HG03280 (cell line): ENCODE data around the gene C20orf141.
"Not testable (repeated sequence)": the region's sequence is repeated elsewhere in the genome, so short reads cannot be mapped to it uniquely, and the experiment has no call there.

ENCODE experiments used
- ATAC-seq: cut with Tn5 transposase; IDR thresholded peaks from one replicate; pipeline ENCODE4 v1.9.1; 2021; ENCODE audit warnings: mild to moderate bottlenecking, moderate library complexity; ENCODE audit not compliant: unreplicated experiment

Gene C20orf141

DNA sequence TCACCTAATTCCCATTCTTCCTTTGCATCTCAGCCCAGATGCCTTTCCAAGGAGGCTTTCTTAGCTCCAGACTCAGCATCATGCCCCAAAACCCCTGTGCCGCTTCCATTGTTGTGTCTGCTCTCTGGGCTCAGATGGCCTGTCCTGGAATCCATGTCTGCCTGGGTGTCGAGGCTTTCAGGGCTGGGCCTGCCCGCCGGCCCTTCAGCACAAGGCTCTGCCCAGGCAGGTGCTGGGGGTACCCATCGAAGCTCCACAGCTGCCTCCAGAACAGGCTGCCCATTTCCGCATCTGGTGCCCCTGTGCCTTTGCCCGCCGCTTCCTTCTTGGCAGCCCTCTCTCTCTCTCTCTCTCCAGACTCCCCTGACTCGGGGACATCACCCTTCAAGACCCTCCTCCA lies 15.5 kb upstream of the C20orf141 start:
- ATAC-seq = no peak

DNA sequence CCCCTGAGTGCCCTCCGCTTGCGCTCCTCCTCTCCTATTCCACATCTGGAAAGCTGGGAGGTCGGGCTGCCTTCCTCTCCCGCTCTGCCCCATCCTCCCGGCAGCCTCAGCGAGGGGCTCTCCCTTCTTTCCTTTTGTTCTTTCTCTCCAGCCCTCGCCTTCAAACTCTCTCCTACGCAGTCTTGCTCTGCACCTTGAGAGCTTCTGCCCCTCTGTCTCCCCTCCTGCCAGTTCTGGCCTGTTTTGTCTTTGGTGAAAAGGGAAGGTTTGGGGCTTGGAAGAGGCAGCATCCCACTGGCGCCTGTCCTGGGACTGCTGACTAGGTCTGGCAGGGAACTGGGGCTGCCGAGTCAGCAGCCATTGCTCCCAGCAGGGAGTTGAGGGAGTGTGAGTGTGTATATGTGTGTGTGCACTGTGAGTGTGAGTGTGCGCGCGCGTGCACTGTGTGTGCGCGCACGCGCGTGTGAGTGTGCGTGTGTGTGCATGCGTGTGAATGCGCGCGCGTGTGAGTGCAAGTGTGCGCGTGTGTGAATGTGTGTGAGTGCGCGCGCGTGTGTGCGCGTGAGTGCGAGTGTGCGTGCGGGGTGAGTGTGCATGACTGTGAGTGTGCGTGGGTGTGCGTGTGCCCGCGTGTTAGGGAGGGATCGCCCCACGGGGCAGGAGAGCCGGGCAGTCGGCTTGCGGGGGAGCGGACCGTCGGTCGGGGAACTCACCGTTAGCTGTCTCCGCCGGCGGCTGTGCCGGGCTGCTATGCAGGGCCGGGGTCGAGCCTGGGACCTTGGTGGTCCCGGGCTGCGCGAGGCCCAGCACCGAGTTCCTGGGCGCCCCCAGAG lies 14.9 kb upstream of the C20orf141 start:
- peak; percentile 21 for ATAC-seq

DNA sequence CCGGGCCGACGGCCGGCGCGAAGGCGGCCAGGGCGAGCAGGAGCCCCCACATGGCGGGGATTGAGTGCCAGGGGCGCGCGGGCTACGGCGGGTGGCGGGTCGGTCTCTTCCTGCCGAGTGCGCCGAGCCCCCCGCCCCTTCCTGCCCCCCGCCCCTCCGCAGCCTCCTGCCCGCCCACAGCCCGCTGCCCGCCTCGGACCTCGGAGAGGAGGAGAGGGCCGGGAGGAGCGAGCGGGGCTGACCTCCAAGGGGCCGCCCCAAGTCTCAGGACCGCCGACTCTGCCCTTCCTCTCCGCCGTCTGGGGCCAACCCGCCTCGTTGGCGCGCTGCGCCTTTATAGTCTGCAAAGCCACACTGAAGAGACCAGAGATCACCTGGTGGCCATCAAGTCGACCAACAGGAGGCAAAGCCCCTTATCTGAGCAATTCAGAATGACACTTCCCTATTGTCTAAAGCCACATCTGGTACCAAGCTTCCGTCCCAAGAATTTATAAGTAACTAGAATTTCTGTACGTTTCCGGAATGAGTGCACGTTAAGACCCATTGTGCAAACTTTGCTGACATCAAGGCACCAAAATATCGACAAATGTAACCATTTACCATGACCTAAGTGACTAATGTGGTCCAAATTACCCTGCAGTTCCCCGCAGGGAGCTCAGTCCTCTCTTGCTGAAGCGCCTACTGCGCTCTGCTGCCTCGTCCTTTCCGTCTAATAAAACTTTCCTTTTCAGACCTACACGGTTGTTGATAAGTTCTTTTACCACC lies 14.1 kb upstream of the C20orf141 start, which contains the start of gene CPXM1:
Gene CPXM1, minus strand, starts transcription at position 107 of the 765 bp plus-strand sequence. Its CDS starts 55 bp downstream, at position 52.
- ATAC-seq = peak; percentile 46

DNA sequence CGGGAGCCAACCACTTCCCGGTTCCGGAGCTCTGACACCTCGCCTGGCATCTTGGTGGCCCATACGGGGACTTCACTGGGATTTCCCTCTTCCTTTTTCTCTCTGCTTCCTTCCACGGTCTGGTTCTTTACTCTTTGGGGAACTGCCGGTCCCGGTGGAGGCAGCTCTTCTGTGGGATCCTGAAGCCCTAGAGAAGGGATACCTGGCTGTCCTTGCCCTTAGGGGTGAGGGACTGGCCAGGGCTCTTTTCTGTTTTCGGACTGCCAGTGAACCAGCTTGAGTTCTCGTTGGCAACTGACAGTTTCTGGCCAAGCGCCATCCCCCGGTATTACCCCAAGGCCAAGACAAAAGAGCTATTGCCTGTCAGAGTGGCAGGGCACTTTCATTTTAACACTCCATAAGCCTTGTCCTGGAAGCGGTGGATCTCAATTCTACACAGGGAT lies 13.5 kb upstream of the C20orf141 start:
- peak; percentile 9 for ATAC-seq

DNA sequence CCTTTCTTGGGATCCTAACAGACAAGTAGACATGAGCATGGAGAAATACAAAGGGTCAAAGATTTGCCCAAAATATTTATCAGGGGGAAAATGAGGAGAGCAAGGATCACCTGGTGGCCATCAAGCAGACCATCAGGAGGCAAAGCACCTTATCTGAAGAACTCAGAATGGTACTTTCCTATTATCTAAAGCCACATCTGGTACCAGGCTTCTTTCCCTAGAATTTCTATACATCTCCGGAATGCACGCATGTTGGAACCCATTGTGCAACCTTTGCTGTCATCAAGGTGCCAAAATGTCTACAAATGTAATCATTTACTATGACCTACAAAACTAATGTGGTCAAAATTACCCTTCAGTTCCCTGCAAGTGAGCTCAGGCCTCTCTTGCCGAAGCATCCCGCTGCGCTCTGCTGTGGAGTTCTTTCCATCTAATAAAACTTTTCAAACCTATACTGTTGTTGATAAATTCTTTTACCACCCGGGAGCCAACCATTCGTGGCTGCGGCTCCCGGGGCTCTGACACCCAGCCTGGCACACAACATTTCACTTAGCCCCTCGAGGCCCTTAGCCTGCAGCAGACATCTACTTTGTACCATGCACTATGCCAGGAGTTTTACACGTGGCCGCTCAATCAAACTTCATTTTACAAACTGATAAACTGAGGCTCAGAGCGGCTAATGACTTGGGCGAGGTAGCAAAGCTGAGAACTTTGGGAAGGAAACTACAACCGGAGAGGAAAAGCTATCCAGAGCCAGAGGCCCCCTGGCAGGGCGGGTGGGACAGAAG lies 10.6 kb upstream of the C20orf141 start:
- ATAC-seq = no peak

DNA sequence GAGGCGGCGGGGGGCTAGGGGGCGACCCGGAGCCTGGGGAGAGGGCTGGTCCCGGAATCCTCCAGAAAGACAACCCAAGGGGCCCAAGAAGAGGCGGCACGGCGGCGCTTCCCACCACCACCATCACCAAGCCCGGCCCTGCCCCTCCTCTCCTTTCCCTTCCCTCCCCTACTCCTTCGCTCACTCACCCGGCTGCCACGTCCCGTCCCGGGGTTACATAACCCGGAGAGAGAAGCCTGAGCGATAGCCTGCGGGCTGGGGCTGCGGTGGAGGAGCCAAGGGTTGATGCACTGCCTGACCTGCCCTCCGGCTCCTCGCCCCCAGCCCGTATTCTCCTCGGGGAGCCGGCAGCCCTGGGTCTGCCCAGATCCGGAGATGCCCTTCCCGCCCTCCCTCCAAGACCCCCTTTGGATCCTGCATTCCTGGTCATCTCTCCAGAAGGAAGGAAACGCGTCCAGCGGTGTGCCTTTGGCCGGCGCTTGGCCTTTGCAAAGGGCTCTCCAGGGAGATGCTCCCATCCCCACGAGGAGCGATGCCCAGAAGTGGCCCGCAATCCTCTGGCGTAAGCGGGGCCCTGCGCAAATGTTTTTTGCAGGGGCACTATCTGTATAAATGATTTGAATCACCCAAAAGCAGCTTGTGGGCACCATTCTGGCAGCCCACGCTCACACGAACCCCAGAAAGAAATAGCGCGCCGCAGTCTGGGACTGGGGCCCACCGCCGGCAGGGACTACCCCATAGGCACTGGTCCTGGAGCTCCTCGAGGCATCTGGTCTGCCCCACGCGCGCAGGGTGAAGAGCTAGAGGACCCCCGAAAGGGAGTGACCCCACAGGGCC lies 9.7 kb upstream of the C20orf141 start:
- no peak for ATAC-seq

DNA sequence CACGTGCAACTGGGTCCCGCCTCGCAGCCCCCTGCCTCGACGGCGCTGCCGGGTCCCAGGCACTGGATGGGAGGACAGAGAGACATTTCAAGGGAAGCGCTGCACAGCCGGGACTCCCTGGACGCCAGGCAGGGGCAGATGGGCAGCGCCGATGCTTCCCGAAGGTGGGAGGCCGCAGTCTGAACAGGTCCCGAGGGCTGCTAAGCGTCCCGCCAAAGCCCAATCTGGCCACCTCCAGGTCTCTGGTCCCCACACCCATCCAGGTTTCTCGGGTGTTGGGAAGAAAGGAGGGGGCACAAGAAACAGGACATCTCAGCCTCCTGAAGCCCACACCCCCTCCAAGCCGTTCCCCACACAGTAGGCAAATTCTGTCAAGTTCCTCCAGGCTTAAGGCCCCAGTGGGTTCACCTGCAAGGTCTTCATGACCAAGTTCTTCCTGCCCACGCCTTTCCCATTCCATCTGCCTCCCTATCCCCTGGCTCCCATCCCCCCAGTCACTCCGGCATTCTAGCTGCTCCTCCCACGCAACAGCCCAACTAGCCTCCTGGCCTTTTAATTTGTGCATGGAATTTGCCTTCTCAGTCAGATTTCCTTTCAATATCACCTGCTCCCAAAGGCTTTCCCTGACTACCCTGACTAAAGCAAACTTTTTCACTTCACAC lies 9.0 kb upstream of the C20orf141 start:
- no peak for ATAC-seq

DNA sequence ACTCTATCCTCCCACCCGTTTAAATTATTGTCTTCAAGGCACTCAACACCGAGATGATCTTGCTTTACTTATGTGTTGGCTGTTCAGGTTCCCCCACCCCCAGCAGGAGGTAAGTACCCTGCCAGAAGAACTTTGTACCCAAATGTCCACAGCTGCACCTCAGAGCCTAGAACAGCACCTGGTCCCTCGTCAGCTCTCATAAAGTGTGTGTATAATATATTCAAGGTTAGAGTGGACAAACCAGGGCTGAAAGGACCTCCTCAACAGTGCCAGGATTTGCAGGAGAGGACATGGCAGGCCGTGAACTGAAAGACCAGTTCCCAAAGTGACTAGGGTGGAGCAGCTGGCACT lies 8.5 kb upstream of the C20orf141 start:
- no peak for ATAC-seq

DNA sequence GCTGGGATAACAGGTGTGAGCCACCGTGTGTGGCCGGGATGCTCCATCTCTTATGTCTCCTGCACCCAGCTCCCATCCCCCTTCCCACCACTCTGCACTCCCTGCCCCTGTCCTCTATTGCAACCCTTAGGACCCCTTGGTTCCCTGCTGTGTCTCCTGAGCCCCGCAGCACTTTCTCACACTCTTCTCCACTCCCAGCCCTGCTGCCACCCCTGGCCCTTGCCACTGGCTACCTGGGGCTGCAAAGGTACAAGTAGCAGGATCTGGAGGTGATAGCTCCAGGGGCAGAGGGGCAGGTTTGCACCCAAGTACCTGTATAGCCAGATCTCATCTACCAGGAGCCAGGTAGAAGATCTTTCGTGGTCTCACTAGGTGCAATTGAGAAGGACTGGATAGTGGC lies 7.8 kb upstream of the C20orf141 start:
- no peak for ATAC-seq

DNA sequence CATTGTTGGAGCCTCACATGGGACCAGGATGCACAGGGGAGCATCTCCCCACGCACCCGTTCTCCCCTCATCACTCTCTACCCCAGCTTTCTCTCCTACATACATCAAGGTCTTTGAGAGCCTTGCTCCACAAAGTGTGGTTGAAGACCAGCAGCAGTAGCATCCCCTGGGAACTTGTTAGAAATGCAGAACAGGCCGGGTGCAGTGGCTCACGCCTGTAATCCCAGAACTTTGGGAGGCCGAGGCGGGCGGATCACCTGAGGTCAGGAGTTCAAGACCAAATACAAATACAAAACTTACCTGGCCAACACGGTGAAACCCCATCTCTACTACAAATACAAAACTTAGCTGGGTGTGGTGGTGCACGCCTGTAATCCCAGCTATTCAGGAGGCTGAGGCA lies 6.9 kb upstream of the C20orf141 start:
- ATAC-seq = not testable (repeated sequence)

DNA sequence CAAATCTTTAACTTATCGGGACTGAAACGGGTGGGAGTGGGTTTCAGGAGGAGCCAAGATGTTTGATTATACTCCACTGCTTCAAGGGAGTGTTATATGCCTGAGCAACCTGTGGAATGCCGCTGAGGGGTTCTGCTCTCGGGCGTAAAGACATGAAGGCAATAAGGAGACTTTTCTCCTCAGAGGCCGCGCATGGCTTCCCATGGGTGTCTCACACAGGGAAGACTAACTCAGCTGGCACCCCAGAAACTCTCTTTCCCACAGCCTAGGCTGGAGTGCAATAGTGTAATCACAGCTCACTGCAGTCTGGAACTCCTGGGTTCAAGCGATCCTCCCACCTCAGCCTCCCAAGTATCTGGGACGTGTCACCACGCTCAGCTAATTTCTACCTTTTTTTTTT lies 5.1 kb upstream of the C20orf141 start:
- ATAC-seq = no peak

DNA sequence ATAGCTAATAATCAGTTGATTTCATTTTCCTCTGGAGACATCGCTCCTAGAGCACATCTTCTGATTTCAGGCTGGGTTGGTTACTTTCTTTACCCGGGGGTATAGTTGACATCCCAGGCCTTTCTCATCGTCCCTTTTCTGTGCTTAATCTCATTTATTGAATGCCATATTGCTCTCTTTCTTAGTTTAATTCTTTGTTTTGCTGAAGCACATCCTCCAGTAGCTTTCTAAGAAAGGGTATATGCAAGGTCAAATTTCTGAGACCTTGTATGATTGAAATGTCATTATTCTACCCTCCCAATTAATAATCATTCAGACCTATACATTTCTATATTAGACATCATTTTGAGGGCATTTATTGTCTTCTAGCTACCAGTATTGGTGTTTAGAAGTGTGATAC lies 2.6 kb upstream of the C20orf141 start:
- no peak for ATAC-seq

DNA sequence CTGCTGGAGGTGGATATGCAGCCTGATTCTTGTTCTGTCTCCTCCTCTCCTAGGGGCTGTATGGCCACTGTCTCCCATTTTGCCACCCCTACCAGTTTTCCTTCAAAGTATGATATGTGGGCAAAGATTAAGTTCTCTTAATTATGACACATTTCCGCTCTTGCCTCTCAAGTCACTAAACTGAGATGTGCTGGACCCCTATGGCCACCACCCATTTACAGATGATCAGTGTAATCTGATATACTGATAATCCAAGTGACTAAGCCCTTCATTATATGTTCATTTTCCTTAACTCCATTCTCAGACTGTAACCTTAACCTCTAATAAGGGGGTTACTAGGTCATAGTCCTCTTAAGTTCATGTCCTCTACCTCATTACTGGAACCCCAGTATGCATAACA lies 711 bp upstream of the C20orf141 start:
- ATAC-seq = no peak

DNA sequence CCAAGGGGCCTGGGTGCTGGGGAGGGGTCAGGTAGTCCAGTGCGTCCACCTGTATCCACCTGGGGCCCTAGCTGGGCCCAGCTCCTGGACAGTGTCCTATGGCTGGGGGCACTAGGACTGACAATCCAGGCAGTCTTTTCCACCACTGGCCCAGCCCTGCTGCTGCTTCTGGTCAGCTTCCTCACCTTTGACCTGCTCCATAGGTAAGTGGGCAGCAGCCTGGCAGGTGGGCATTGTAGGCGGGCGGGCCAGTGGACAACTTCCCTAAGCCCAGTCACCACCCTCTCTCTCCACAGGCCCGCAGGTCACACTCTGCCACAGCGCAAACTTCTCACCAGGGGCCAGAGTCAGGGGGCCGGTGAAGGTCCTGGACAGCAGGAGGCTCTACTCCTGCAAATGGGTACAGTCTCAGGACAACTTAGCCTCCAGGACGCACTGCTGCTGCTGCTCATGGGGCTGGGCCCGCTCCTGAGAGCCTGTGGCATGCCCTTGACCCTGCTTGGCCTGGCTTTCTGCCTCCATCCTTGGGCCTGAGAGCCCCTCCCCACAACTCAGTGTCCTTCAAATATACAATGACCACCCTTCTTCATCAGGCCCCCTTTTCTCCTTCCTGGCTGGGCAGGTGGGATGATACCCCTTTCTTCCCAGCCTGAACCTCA lies 584 bp downstream of the C20orf141 start:
- ATAC-seq = no peak

DNA sequence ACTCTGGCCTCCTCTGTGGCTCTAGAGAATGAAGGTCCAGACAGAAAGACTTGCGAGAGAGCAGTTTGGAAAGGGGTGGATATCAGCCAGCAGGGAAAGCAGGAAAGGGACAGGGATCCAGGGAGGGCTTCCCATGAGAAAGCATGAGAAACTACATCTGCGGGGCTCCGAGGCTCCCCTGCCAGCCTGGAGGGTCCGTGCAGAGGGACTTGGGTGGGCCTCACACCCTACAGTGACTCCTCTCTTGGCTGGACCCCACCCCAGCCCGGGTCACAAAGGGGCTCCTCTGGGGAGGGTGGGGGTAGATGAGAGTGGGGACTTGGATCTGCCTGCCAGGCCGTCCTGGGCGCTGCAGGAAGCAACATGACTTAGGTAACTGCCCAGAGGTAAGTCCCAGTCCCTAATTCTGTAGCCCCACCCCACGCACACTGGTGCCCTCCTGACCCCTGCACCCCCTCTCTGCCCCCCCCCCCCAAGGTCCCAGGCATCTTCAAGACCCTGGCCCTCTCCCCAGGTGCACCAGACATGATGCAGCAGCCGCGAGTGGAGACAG lies 1.3 kb downstream of the C20orf141 start, which contains the start of gene TMEM239:
Gene TMEM239, plus strand, starts transcription at position 335 of the 553 bp plus-strand sequence. Its CDS starts 191 bp downstream, at position 526.
- no peak for ATAC-seq

DNA sequence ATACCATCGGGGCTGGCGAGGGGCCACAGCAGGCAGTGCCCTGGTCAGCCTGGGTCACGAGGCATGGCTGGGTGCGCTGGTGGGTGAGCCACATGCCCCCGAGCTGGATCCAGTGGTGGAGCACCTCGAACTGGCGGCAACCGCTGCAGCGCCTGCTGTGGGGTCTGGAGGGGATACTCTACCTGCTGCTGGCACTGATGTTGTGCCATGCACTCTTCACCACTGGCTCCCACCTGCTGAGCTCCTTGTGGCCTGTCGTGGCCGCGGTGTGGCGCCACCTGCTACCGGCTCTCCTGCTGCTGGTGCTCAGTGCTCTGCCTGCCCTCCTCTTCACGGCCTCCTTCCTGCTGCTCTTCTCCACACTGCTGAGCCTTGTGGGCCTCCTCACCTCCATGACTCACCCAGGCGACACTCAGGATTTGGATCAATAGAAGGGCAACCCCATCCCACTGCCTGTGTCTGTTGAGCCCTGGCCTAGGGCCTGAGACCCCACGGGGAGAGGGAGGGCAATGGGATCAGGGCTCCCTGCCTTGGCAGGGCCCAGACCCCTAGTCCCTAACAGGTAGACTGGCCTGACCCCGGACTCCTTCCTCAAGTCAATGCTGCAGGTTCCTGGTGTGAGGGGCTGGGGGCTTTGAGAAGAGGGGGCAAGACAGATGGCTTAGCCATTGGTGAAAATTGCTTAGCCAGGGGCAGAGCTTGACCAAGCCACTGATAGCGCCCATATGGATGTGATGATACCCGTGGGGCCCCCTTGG lies 2.0 kb downstream of the C20orf141 start:
- ATAC-seq = no peak

DNA sequence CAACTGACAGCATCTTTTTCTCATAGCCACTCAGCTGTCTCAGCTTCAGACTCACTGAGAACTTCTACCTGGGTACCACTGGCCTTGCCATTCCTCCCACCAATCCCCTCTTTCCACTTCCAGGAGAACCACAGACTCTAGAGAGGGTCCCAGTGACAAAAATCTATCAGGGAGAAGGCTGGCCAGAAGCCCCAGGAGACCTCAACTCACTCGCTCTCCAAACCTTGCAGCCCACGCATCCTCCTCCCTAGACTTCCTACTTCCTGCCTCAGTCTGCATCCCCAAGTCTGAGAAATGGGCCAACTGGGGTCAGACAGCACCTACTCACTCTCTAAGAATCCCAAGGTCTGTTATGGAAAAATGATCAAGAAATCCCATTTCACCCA lies 2.5 kb downstream of the C20orf141 start:
- no peak for ATAC-seq

DNA sequence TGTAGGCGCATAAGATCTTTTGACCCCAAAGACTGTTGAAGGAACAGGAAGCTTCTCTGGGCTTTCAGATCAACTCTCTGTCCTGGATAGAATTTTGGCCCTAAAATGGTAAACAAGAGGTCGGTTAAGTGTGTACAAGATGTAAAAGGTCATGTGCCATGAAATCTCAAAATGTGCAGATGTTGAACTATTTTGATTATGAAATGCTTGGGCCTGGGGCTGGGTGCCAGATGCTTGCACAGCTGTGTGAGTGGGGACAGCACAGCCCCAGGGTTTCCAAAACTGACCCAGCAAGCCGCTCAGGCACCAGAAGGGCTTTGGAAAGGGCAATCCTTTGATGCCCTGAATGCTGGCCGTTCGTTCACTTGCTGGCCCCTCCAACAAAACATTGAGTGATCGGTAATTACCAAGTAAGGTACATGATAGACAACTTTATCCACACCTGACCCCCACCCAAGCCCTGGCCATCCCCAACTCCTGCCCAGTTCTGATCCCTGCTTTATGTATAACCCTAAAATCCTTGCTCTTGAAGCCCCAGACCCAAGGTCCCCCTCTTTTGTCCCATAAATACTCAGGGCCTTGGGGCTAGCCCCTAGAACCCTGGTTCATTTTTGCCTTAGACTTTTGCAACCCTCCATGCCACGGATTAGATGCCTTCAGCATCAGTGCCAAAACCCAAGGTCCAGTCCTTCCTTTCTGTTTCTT lies 3.3 kb downstream of the C20orf141 start:
- no peak for ATAC-seq
